ENCODE results near the gene MMP15. TPM values are rescaled to one million over a fixed set of nuclear protein-coding genes. Genes with fewer than 3 reads are reported as not detected.
"Not testable (repeated sequence)": the region's sequence is repeated elsewhere in the genome, so short reads cannot be mapped to it uniquely, and the experiment has no call there.

The MMP15 gene
- total and polyA plus RNA-seq, 7 donors: 2.5 to 6.5 (median 5.9) TPM

DNA sequence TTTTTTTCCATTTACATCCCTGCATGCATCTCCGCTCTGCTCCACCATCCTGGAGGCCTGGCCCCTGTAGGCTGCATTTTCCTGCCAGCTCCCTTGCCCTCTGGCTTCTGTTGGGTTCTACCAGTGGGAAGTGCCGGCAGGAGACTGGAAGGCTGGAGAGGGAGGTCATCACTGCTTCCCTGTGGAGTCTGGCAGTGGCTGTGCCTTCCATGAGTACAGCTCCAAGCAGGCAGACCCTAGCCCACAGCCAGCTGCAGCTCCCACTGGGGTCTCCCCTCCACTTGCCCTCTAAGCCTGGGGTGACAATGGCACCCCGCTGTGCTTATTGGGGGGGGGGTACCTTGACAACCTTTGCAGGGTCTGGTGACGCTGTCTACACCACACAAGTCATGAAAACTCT lies 37.3 kb downstream of the MMP15 start:
- no peak for ATAC-seq
- no peak for TF ChIP-seq CTCF (IDR thresholded peaks at IDR 0.05)
- 79 to 89% (median 87%) methylated on average over 4 of the region's 4 CpGs for WGBS, 3 donors

DNA sequence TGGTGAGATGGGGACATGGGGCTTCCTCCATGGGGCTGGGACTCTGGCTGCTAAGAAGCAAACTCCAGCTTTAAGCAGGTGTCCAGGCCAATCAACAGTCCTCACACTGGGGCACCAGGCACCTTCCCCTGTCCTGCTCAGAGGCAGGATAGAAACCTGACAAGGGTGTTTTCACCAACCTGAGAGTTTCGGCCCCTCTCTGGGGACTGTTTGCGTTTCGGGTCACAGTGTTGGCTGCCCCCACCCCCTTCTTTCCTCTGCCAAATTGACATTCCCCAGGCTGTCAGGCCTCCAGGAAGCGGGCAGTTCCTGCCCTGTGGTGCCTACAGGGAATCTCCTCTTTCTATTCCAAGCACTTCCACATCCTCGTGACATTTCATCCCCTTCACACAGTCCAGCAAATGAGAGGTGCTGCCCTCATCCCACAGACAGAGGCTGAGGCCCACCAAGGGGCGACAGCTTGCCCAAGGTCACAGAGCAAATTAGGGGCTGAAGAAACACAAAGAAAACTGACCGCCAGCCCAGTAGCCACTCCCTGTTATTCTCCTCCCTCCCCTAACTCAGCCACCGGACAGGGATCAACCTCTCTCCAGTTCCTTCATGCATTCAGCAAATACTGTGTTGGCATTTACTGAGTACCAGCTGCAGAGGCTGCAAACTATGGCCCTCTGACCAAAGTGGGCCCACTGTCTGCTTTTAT lies 38.0 kb downstream of the MMP15 start:
- H3K4me3 ChIP-seq: no peak overlapping the region
- ATAC-seq: no peak
- intact Hi-C loops (cut with DNase I): no loop called here
- no peak for DNase-seq
- no peaks in the 10 kb centered on the region for H3K36me3 ChIP-seq (ENCODE audit: insufficient read depth in 1 of 2, low read depth in 1 of 2)
- no peaks in the 10 kb centered on the region for H3K27me3 ChIP-seq (ENCODE audit: insufficient read depth in 3 of 3, low read length in 2 of 3)
- WGBS, 3 donors: 46 to 57% (median 49%) methylated on average over 8 of the region's 8 CpGs
- no peaks in the 10 kb centered on the region for H3K4me1 ChIP-seq
- H3K27ac ChIP-seq: no peak overlapping the region
- no peaks in the 10 kb centered on the region for H3K9me3 ChIP-seq
- no peak for TF ChIP-seq CTCF (IDR thresholded peaks at IDR 0.05)

More for the DNA sequence above, 37.3 kb downstream of the MMP15 start:
- Histone ChIP-seq H3K36me3 (ENCODE audit: insufficient read depth in 1 of 2, low read depth in 1 of 2) (no peaks in the 10 kb centered on the region), H3K4me3 (no peak overlapping the region), H3K27me3 (ENCODE audit: insufficient read depth in 3 of 3, low read length in 2 of 3) (no peaks in the 10 kb centered on the region), H3K27ac (no peak overlapping the region), H3K4me1 (no peaks in the 10 kb centered on the region), H3K9me3 (no peaks in the 10 kb centered on the region)
- intact Hi-C loops (cut with DNase I): no loop called here
- no peak for DNase-seq

GRCh38 chr16:58070585-58070984 lies 45.0 kb downstream of the MMP15 start:
- Histone ChIP-seq H3K4me3 (no peak overlapping the region), H3K27me3 (ENCODE audit: insufficient read depth in 3 of 3, low read length in 2 of 3) (no peaks in the 10 kb centered on the region), H3K27ac (no peak overlapping the region), H3K4me1 (no peaks in the 10 kb centered on the region), H3K36me3 (ENCODE audit: insufficient read depth in 1 of 2, low read depth in 1 of 2) (no peaks in the 10 kb centered on the region), H3K9me3 (no peaks in the 10 kb centered on the region)
- ATAC-seq (no peak), DNase-seq (no peak)
- TF ChIP-seq CTCF (IDR thresholded peaks at IDR 0.05): no peak
- WGBS, 3 donors: 95 to 100% (median 97%) methylated on average over 4 of the region's 4 CpGs
- intact Hi-C loops (cut with DNase I): no loop called here

GRCh38 chr16:58072134-58072533 lies 46.6 kb downstream of the MMP15 start:
- H3K9me3 ChIP-seq; H3K4me1 ChIP-seq; intact Hi-C loops (cut with DNase I); H3K36me3 ChIP-seq (ENCODE audit: insufficient read depth in 1 of 2, low read depth in 1 of 2); H3K27ac ChIP-seq; H3K27me3 ChIP-seq (ENCODE audit: insufficient read depth in 3 of 3, low read length in 2 of 3); DNase-seq; H3K4me3 ChIP-seq; ATAC-seq: not testable (repeated sequence)
- 84 to 90% (median 87%) methylated on average over 5 of the region's 5 CpGs for WGBS, 3 donors

GRCh38 chr16:58073086-58073485 lies 47.5 kb downstream of the MMP15 start:
- intact Hi-C loops (cut with DNase I); H3K4me3 ChIP-seq; H3K36me3 ChIP-seq (ENCODE audit: insufficient read depth in 1 of 2, low read depth in 1 of 2); ATAC-seq; H3K4me1 ChIP-seq; DNase-seq; H3K9me3 ChIP-seq; H3K27me3 ChIP-seq (ENCODE audit: insufficient read depth in 3 of 3, low read length in 2 of 3); H3K27ac ChIP-seq: not testable (repeated sequence)
- 95 to 97% (median 96%) methylated on average over 2 of the region's 2 CpGs for WGBS, 3 donors

- intact Hi-C loops (cut with DNase I): no loop called here
- 81 to 96% (median 87%) methylated on average over 4 of the region's 4 CpGs for WGBS, 3 donors
- Histone ChIP-seq H3K27me3 (ENCODE audit: insufficient read depth in 3 of 3, low read length in 2 of 3) (no peaks in the 10 kb centered on the region), H3K4me3 (no peak overlapping the region), H3K4me1 (no peaks in the 10 kb centered on the region), H3K9me3 (peaks cover 4% of the 10 kb centered on the region), H3K36me3 (ENCODE audit: insufficient read depth in 1 of 2, low read depth in 1 of 2) (no peaks in the 10 kb centered on the region), H3K27ac (no peak overlapping the region)
- no peak for DNase-seq
- TF ChIP-seq CTCF (IDR thresholded peaks at IDR 0.05): no peak
- ATAC-seq: no peak
Observed at GRCh38 chr16:58074657-58075056, 49.1 kb downstream of the MMP15 start.

Data from psoas muscle (tissue), 8 donors.